Neural crest cell (in vitro differentiated cells): ENCODE measurements around the gene NAALADL1. TPM values are rescaled to one million over a fixed set of nuclear protein-coding genes. Genes with fewer than 3 reads are reported as not detected.
"Not testable (repeated sequence)": the region's sequence is repeated elsewhere in the genome, so short reads cannot be mapped to it uniquely, and the experiment has no call there.

Experiments used
- DNase-seq: peaks from one replicate; pipeline ENCODE4 v3.0.0; 2021; ENCODE audit warnings: low read depth, mixed read lengths, low spot score
- H3K27ac Mint-ChIP-seq: one replicate; pipeline ENCODE4 v1.8.0; 2021; ENCODE audit warnings: mild to moderate bottlenecking, mixed read lengths; ENCODE audit not compliant: unreplicated experiment
- H3K27me3 Mint-ChIP-seq: 2 replicates; pipeline ENCODE4 v1.8.0; 2021; ENCODE audit warnings: low read depth, mild to moderate bottlenecking, mixed read lengths
- H3K36me3 Mint-ChIP-seq: 2 replicates; pipeline ENCODE4 v1.8.0; 2021; ENCODE audit warnings: low read depth, mild to moderate bottlenecking, mixed read lengths
- H3K4me1 Mint-ChIP-seq: 2 replicates; pipeline ENCODE4 v1.8.0; 2021; ENCODE audit warnings: mixed read lengths
- H3K4me3 Mint-ChIP-seq: one replicate; pipeline ENCODE4 v1.8.0; 2021; ENCODE audit warnings: mild to moderate bottlenecking, mixed read lengths
- H3K9me3 Mint-ChIP-seq: 2 replicates; pipeline ENCODE4 v1.8.0; 2021; ENCODE audit warnings: mixed read lengths
- CTCF ChIP-seq: fragments of 200-600 bp; sonication (generic); conservative IDR thresholded peaks from 2 replicates; pipeline ENCODE4 v1.5.0; 2021; ENCODE audit warnings: antibody characterized with exemption, mild to moderate bottlenecking
- total RNA-seq: library from RNA; stranded (reverse); gene quantifications from 2 replicates; pipeline ENCODE4 v1.2.1, GENCODE V29; 2021

The NAALADL1 gene
- total RNA-seq, 1 donor from 2014 or later = 0.35 TPM

- H3K36me3 Mint-ChIP-seq = no peaks in the 10 kb centered on the region
- H3K27ac Mint-ChIP-seq = no peak overlapping the region
These were observed 49.5 kb downstream of the NAALADL1 start for GRCh38 chr11:65008873-65009272.

GRCh38 chr11:65008016-65008415 lies 50.3 kb downstream of the NAALADL1 start:
- no peaks in the 10 kb centered on the region for H3K9me3 Mint-ChIP-seq
- no peak for TF ChIP-seq CTCF
- no peak overlapping the region for H3K27ac Mint-ChIP-seq
- no peaks in the 10 kb centered on the region for H3K27me3 Mint-ChIP-seq
- H3K4me1 Mint-ChIP-seq = peaks cover 2% of the 10 kb centered on the region
- no peak overlapping the region for H3K4me3 Mint-ChIP-seq
- DNase-seq = no peak
- no peaks in the 10 kb centered on the region for H3K36me3 Mint-ChIP-seq

More at GRCh38 chr11:65008873-65009272, 49.5 kb downstream of the NAALADL1 start:
- peaks cover 9% of the 10 kb centered on the region for H3K4me1 Mint-ChIP-seq
- no peak for TF ChIP-seq CTCF
- H3K27me3 Mint-ChIP-seq = no peaks in the 10 kb centered on the region
- H3K9me3 Mint-ChIP-seq = no peaks in the 10 kb centered on the region
- DNase-seq = no peak
- no peak overlapping the region for H3K4me3 Mint-ChIP-seq

DNA sequence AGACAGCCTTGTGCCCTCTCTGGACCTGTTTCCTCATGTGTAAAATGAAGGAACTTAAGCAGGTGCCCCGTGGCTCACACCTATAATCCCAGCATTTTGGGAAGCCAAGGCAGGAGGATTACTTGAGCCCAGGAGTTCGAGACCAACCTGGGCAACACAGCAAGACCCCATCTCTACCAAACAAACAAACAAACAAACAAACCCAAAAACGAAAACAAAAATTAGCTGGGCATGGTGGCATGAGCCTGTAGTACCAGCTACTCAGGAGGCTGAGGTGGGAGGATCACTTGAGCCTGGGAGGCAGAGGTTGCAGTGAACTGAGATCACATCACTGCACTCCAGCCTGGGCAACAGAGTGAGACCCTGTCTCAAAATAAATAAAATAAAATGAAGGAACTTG lies 54.4 kb downstream of the NAALADL1 start:
- H3K4me3 Mint-ChIP-seq, DNase-seq, H3K36me3 Mint-ChIP-seq: not testable (repeated sequence)

GRCh38 chr11:65003282-65003681 lies 55.1 kb downstream of the NAALADL1 start:
- H3K36me3 Mint-ChIP-seq = no peaks in the 10 kb centered on the region
- no peak for DNase-seq
- no peaks in the 10 kb centered on the region for H3K4me1 Mint-ChIP-seq
- no peak overlapping the region for H3K4me3 Mint-ChIP-seq
- H3K9me3 Mint-ChIP-seq = no peaks in the 10 kb centered on the region
- H3K27ac Mint-ChIP-seq = no peak overlapping the region
- TF ChIP-seq CTCF = no peak
- H3K27me3 Mint-ChIP-seq = no peaks in the 10 kb centered on the region

More for the DNA sequence above, 54.4 kb downstream of the NAALADL1 start:
- not testable (repeated sequence) for H3K27me3 Mint-ChIP-seq, H3K27ac Mint-ChIP-seq, H3K9me3 Mint-ChIP-seq, H3K4me1 Mint-ChIP-seq

- Mint-ChIP-seq H3K36me3 (no peaks in the 10 kb centered on the region), H3K4me1 (no peaks in the 10 kb centered on the region), H3K9me3 (no peaks in the 10 kb centered on the region), H3K27me3 (no peaks in the 10 kb centered on the region), H3K4me3 (no peak overlapping the region), H3K27ac (no peak overlapping the region)
- DNase-seq = no peak
- TF ChIP-seq CTCF = no peak
These were observed 55.6 kb downstream of the NAALADL1 start for GRCh38 chr11:65002706-65003105.

DNA sequence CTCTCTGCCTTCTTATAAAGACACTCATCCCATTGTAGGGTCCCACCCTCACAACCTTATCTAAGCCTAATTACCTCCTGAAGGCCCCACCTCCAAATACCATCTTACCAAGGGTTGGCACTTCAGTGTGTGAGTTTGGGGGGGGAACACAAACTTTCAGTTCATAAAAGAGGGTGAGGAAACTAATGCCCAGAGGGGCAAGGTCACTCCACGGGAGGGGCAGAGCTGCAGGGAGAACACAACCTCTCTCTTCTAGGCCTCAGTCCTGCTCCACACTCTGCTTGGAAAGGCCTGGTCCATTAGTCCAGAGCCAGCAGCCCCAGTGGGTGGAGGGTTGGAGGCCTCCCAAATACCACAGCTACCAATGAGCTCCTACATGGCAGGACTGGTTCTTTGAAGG lies 58.9 kb downstream of the NAALADL1 start:
- TF ChIP-seq CTCF = no peak
- Mint-ChIP-seq H3K4me1 (peaks cover 8% of the 10 kb centered on the region), H3K27me3 (no peaks in the 10 kb centered on the region), H3K9me3 (no peaks in the 10 kb centered on the region), H3K36me3 (no peaks in the 10 kb centered on the region), H3K27ac (no peak overlapping the region), H3K4me3 (no peak overlapping the region)
- DNase-seq = no peak
